Esophagus muscularis mucosa (tissue), 3 donors: ENCODE results near the gene SDK1.

Experiments used
- EP300 ChIP-seq: sonication (generic); formaldehyde crosslinking; IDR thresholded peaks from one replicate; pipeline ENCODE4 v1.6.1; 2017; ENCODE audit warnings: antibody characterized with exemption
- POLR2AphosphoS5 ChIP-seq, 2 donors: sonication (generic); formaldehyde crosslinking; IDR thresholded peaks; one replicate each; pipeline ENCODE4 v1.6.1; 2017; ENCODE audit warnings: antibody characterized with exemption in 2 of 2

DNA sequence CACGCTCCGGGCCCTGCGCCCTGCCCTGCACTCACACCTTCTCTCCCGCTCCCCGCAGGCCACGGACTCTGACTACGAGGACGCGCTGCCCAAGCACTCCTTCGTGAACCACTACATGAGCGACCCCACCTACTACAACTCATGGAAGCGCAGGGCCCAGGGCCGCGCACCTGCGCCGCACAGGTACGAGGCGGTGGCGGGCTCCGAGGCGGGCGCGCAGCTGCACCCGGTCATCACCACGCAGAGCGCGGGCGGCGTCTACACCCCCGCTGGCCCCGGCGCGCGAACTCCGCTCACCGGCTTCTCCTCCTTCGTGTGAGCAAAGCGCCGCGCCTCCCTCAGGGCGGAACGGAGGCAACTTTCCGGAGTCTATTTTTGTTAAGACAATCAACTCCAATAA is 964.0 kb downstream of the SDK1 start:
- TF ChIP-seq EP300 (no peak), POLR2AphosphoS5 (IDR thresholded peaks at IDR 0.05) (no peak)
